K562 (cell line): Measurements from ENCODE around the gene YOD1. TPM values are rescaled to one million over a fixed set of nuclear protein-coding genes. Genes with fewer than 3 reads are reported as not detected.

Experiments used
- BACH1 ChIP-seq: fragments of 200-800 bp; sonication (Bioruptor generic); IDR thresholded peaks from 2 replicates; pipeline ENCODE4 v1.6.1; 2016; ENCODE audit warnings: missing genetic modification characterization, missing compliant biosample characterization
- CBFA2T2 ChIP-seq: fragments of 450-650 bp; conservative IDR thresholded peaks from 2 replicates; pipeline ENCODE4 v1.6.1; 2017; ENCODE audit warnings: mild to moderate bottlenecking
- CREM ChIP-seq: IDR thresholded peaks from 2 replicates; pipeline ENCODE4 v1.6.1; 2014; ENCODE audit warnings: antibody characterized with exemption, low read depth
- EZH2 ChIP-seq: IDR thresholded peaks from 2 replicates; pipeline ENCODE4 v1.6.1; 2012; ENCODE audit warnings: low read depth, mild to moderate bottlenecking, inconsistent platforms, low read length, borderline replicate concordance
- MTA1 ChIP-seq: fragments of 450-650 bp; IDR thresholded peaks from 2 replicates; pipeline ENCODE4 v1.6.1; 2017; ENCODE audit warnings: borderline replicate concordance
- PHB ChIP-seq: fragments of 250-450 bp; sonication (Bioruptor Pico); IDR thresholded peaks from 2 replicates; pipeline ENCODE4 v1.5.0; 2021
- POLR2A ChIP-seq: fragments of 450-650 bp; conservative IDR thresholded peaks from 2 replicates; pipeline ENCODE4 v1.6.1; 2016
- SMAD4 ChIP-seq: fragments of 250-450 bp; sonication (Bioruptor Pico); conservative IDR thresholded peaks from 2 replicates; pipeline ENCODE4 v1.8.0; 2021; ENCODE audit warnings: inconsistent platforms, mild to moderate bottlenecking, moderate library complexity
- ZKSCAN1 ChIP-seq: fragments of 150-350 bp; IDR thresholded peaks from 2 replicates; pipeline ENCODE4 v1.6.1; 2016; ENCODE audit warnings: low read depth, low read length
- polyA plus RNA-seq, 8 experiments: library from polyadenylated mRNA; depleted of rRNA in 4 of 8; stranded (reverse) in 5 of 8; unstranded in 3 of 8; fragments of >200 nt; fragmentation: Nextera tagmentation in 2 of 8; fragmentation: Illumina TruSeq in 1 of 8; extraction: Ambion mirVana in 2 of 8; extraction: Trizol in 1 of 8; gene quantifications; 2 replicates each; pipeline versions ENCODE4 v1.2.1 to v1.2.3, GENCODE V29; 2011 to 2014; ENCODE audit warnings: inconsistent platforms in 1 of 8, missing spikeins in 1 of 8
- total RNA-seq, 7 experiments: library from RNA; depleted of rRNA in 6 of 7; stranded (reverse); fragments of >200 nt in 6 of 7; fragmentation: Illumina TruSeq in 2 of 7; extraction: Trizol in 2 of 7; gene quantifications; 2 replicates each; pipeline versions ENCODE4 v1.2.1 to v1.2.3, GENCODE V29; 2011 to 2021; ENCODE audit warnings: low replicate concordance in 1 of 7
- TF ChIP-seq, protein P1 (sequence below): fragments of 450-650 bp; formaldehyde crosslinking; IDR thresholded peaks from 2 replicates; pipeline ENCODE4 v1.4.0; 2020; ENCODE audit warnings: mild to moderate bottlenecking

Gene YOD1
- total and polyA plus RNA-seq, 9 of the 15 experiments (the other 6 are each of a cell fraction or from before 2014, with no cell fraction given) = 18.2 to 78.1 (median 46.9) TPM

DNA sequence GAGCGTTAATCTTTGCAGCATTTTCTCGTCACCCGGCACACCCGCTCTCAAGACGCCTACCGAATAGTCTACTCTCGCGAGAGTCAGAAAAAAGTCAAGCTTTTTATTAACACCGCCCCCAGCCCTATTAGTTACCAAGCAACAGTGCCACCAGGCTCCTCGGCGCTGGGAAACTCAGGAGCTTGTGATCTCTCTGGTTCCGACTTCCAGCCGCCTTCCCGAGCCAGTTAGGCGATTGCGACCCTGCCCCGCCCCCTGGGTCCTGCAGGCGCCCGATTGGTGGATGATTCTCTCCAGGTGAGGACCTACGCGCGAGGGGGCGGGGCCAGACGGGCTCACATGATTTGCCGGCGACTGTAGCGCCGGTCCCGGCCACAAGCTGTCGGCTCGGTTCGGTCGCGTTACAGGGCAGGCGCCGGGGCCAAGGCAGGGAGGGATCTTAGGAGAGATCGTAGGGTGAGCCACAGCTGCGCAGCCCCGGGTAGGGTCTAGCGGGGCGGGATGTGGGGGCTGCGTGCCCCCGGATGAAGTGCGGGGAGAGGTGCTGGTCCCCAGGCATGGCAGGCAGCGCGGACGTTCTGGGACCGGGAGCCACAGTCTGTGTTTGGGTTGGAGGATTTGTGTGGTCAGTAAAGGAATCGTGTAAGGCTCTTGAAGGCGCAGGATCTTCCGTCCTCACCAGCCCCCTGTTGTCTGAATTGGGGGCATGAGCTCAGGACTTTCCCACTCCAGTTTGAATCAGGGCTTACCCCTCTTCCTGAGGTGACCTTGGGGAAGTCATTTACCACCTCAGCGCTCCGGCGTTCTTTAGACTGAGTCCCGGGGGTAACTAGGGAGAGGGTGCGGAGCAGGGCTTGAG lies 2.1 kb upstream of the YOD1 start, which contains the start of gene PFKFB2 (continued):
- TF ChIP-seq BACH1 (no peak), POLR2A (peak; percentile 98), PHB (CRISPR knock-in tag) (peak; percentile 94; the same call in 1 of the 2 replicates), EZH2 (no peak), ZKSCAN1 (peak; percentile 74), SMAD4 (CRISPR knock-in tag) (peak; percentile 93), CREM (peak; percentile 83), CBFA2T2 (0 out of 2 replicates have a peak, but pooled peaks have one; percentile 8), MTA1 (0 out of 2 replicates have a peak, but pooled peaks have one; percentile 23)
- TF ChIP-seq, protein P1, sequence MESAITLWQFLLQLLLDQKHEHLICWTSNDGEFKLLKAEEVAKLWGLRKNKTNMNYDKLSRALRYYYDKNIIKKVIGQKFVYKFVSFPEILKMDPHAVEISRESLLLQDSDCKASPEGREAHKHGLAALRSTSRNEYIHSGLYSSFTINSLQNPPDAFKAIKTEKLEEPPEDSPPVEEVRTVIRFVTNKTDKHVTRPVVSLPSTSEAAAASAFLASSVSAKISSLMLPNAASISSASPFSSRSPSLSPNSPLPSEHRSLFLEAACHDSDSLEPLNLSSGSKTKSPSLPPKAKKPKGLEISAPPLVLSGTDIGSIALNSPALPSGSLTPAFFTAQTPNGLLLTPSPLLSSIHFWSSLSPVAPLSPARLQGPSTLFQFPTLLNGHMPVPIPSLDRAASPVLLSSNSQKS (CRISPR knock-in tag) = no peak
- TF ChIP-seq, all 486 proteins: peak for 164
